ENCODE data around the gene TYW5.

TYW5 gene

DNA sequence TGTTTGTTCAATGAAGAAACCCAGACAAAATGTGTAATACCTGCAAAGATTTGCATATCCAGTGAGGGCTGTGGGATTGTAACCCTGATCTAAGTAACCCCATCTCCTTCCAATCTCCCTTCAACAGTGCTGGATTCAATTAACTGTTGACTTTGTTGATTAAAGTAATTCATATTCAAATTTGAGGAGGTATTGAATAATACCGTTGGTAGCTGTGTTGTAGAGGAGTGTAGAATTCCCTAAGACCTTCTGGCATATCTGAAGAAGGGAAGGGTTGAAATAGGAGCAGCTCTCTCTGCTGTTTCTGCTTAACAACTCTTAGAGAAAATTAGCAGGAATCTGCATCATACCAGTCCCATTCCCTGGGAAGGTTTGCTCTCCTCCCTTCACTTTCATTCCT lies 28.2 kb upstream of the TYW5 start:
- no peak overlapping the region for H3K27ac ChIP-seq (ENCODE audit: low read depth, low read length)
- H3K4me1 ChIP-seq (ENCODE audit: control insufficient read depth, low read length), result 0 out of 2 replicates have a peak, but pooled peaks cover 5% of the 10 kb centered on the region
- no peaks in the 10 kb centered on the region for H3K9me2 ChIP-seq (replicated peaks; ENCODE audit: control insufficient read depth, low read length)
- no peaks in the 10 kb centered on the region for H3K9me3 ChIP-seq (ENCODE audit: control insufficient read depth, insufficient read depth, low read length)
- H3K79me2 ChIP-seq (ENCODE audit: control insufficient read depth, low read length), result no peaks in the 10 kb centered on the region
- H4K20me1 ChIP-seq (ENCODE audit: control insufficient read depth, insufficient read depth, low read depth, low read length), result no peaks in the 10 kb centered on the region
- no peak for TF ChIP-seq EZH2phosphoT487 (IDR thresholded peaks at IDR 0.05; ENCODE audit: borderline replicate concordance, low read length)
- TF ChIP-seq, protein P1, sequence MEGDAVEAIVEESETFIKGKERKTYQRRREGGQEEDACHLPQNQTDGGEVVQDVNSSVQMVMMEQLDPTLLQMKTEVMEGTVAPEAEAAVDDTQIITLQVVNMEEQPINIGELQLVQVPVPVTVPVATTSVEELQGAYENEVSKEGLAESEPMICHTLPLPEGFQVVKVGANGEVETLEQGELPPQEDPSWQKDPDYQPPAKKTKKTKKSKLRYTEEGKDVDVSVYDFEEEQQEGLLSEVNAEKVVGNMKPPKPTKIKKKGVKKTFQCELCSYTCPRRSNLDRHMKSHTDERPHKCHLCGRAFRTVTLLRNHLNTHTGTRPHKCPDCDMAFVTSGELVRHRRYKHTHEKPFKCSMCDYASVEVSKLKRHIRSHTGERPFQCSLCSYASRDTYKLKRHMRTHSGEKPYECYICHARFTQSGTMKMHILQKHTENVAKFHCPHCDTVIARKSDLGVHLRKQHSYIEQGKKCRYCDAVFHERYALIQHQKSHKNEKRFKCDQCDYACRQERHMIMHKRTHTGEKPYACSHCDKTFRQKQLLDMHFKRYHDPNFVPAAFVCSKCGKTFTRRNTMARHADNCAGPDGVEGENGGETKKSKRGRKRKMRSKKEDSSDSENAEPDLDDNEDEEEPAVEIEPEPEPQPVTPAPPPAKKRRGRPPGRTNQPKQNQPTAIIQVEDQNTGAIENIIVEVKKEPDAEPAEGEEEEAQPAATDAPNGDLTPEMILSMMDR (IDR thresholded peaks at IDR 0.05; ENCODE audit: low read depth, low read length, poor library complexity, severe bottlenecking), result no peak
- H3K27me3 ChIP-seq (ENCODE audit: control insufficient read depth, low read length), result peaks cover 5% of the 10 kb centered on the region
- H3F3A ChIP-seq (ENCODE audit: control insufficient read depth, insufficient read depth), result no peaks in the 10 kb centered on the region
- H3K36me3 ChIP-seq (ENCODE audit: control insufficient read depth, low read length), result no peaks in the 10 kb centered on the region
- no peak overlapping the region for H3K4me2 ChIP-seq (ENCODE audit: low read length)
- no peak overlapping the region for H3K4me3 ChIP-seq (ENCODE audit: low read length)

DNA sequence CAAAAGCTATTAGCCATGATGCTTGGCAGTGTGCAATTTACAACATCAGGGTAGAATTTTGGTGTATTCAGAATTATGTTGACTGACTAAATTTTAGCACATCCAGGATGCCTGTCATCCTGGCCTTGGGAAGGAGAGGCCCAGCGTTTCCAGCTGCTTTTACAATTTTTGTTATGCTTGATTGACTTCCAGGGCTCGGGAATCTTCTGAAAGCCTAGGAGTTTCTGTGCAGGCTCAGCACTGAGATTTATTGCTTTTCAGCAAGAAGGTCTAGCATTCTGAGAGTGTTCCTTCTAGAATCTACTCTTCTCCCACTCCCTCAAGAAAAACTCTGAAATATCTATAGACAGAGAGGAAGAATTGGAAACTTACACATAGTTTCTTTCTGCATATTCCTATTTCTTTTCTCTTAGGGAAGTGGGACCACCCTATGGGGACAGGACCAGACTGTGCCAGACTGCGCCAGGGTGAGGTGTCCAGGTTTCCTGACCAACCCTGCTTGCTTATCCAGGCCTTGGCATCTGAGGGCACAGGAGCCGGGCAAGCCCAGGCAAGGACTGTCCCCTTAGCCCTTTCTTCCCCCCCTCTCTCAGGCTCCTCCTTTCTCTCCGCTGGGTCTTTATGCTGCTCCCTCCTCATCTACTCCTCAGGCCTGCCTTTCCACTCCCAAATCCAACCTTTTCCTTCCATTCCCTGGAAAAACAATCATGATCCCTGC lies 27.0 kb upstream of the TYW5 start:
- TF ChIP-seq, protein P1 (IDR thresholded peaks at IDR 0.05; ENCODE audit: low read depth, low read length, poor library complexity, severe bottlenecking), result no peak
- no peak for TF ChIP-seq EZH2phosphoT487 (IDR thresholded peaks at IDR 0.05; ENCODE audit: borderline replicate concordance, low read length)
- peaks cover 5% of the 10 kb centered on the region for H3K27me3 ChIP-seq (ENCODE audit: control insufficient read depth, low read length)
- no peaks in the 10 kb centered on the region for H3K79me2 ChIP-seq (ENCODE audit: control insufficient read depth, low read length)
- H3K4me2 ChIP-seq (ENCODE audit: low read length), result no peak overlapping the region
- H3K9me2 ChIP-seq (replicated peaks; ENCODE audit: control insufficient read depth, low read length), result no peaks in the 10 kb centered on the region
- H3K4me1 ChIP-seq (ENCODE audit: control insufficient read depth, low read length), result 0 out of 2 replicates have a peak, but pooled peaks cover 5% of the 10 kb centered on the region
- H3K4me3 ChIP-seq (ENCODE audit: low read length), result no peak overlapping the region
- no peaks in the 10 kb centered on the region for H3F3A ChIP-seq (ENCODE audit: control insufficient read depth, insufficient read depth)
- no peaks in the 10 kb centered on the region for H3K9me3 ChIP-seq (ENCODE audit: control insufficient read depth, insufficient read depth, low read length)
- no peaks in the 10 kb centered on the region for H3K36me3 ChIP-seq (ENCODE audit: control insufficient read depth, low read length)
- no peaks in the 10 kb centered on the region for H4K20me1 ChIP-seq (ENCODE audit: control insufficient read depth, insufficient read depth, low read depth, low read length)
- H3K27ac ChIP-seq (ENCODE audit: low read depth, low read length), result no peak overlapping the region

DNA sequence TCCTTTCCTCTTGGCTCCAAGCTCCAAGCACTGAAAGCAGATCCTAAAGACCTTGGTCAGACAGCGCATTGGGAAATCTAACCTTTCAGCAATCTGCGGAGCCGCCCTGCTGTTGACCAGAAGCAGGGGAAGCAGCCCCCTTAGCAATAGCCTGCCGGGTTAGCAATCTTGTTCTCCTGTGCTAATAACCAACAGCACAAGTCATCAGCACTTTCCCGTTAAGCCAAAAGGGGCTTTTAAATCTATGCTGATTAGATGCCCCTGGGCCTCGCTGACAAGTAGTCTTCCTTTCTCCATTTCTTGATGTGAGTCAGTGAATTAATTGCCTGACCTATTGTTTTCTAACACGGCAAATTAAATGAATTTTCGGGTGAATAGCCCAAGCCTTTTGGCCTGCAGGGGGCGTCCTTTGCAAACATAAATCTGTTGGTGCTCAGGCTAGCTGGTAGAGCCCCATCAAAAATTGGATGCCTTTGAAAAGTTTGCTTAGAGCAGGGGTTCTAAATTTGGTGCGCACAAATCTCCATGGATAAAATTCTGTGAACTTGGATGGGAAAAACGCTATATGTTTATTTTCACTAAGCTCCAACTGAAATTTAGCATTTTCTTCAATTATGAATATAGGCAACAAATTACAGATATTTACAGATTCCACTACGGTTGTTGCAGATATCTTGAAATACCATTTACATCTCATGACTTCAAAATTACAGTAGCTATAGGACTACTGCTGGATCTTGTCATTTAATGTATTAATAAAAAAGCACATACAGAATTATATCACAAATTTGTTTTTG lies 24.7 kb upstream of the TYW5 start:
- Histone ChIP-seq H4K20me1 (ENCODE audit: control insufficient read depth, insufficient read depth, low read depth, low read length) (no peaks in the 10 kb centered on the region), H3K4me1 (ENCODE audit: control insufficient read depth, low read length) (no peaks in the 10 kb centered on the region), H3K27ac (ENCODE audit: low read depth, low read length) (no peak overlapping the region), H3K4me3 (ENCODE audit: low read length) (no peak overlapping the region), H3F3A (ENCODE audit: control insufficient read depth, insufficient read depth) (no peaks in the 10 kb centered on the region), H3K79me2 (ENCODE audit: control insufficient read depth, low read length) (no peaks in the 10 kb centered on the region), H3K4me2 (ENCODE audit: low read length) (no peak overlapping the region), H3K36me3 (ENCODE audit: control insufficient read depth, low read length) (no peaks in the 10 kb centered on the region), H3K9me3 (ENCODE audit: control insufficient read depth, insufficient read depth, low read length) (no peaks in the 10 kb centered on the region), H3K9me2 (replicated peaks; ENCODE audit: control insufficient read depth, low read length) (no peaks in the 10 kb centered on the region), H3K27me3 (ENCODE audit: control insufficient read depth, low read length) (peaks cover 5% of the 10 kb centered on the region)
- no peak for TF ChIP-seq EZH2phosphoT487 (IDR thresholded peaks at IDR 0.05; ENCODE audit: borderline replicate concordance, low read length)
- TF ChIP-seq, protein P1 (IDR thresholded peaks at IDR 0.05; ENCODE audit: low read depth, low read length, poor library complexity, severe bottlenecking), result peak; percentile 92
